Hematopoietic multipotent progenitor cell treated with erythropoietin and hydrocortisone succinate and interleukin-3 and kit ligand, for 8 days (in vitro differentiated cells): Measurements from ENCODE around the gene WDFY1.
"Not testable (repeated sequence)": the region's sequence is repeated elsewhere in the genome, so short reads cannot be mapped to it uniquely, and the experiment has no call there.

ENCODE experiments used
- DNase-seq: peaks from one replicate; pipeline ENCODE4 v3.0.0-alpha.2; 2015

Gene WDFY1

DNA sequence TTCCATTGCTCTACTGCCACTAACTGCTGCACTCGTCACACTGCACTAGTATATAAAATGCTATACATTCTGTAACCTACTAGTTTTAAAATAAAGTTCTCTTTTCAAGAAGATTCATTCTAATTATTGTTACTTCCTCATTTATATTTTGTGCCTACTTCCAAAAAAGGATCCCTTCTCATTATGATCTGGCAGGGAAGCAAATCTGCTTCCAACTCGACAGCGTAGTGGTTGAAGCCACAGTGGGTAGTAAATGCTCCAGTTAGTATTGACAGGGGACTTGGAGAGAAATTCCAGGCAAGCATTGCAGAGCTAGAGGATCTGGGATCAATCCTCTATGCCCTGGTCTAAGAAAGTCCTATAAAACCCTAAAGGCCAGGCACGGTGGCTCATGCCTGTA lies 54.4 kb downstream of the WDFY1 start:
- DNase-seq: no peak

DNA sequence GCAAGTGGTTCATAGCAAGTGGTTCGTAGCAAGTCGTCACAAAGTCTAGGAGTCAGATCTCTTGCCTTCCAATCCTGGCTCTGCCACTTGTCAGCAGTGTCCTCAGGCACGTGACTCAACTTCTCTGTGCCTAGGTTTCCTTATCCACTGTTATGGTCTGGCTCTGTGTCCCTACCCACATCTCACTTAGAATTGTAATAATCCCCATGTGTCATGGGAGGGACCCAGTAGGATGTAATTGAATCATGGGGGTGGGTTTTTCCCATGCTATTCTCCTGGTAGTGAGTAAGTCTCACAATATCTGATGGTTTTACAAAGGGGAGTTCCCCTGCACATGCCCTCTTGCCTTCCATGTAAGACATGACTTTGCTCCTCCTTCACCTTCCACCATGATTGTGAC lies 55.9 kb downstream of the WDFY1 start:
- DNase-seq: no peak

DNA sequence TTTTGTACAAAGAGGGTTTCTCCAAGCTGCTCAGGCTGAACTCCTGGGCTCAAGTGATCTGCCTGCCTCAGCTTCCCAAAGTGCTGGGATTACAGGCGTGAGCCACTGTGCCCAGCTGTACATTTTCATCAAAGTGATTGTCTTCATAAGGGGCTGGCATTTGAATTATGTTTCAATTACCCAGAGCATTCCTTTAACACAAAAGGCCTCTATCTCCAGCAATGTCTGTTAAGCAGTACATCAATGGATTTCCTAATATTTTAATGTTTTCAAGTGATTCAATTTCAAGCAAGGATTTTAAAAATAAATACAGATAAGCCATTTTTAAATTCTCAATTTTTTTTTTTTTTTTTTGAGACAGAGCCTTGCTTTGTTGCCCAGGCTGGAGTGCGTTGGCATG lies 56.9 kb downstream of the WDFY1 start:
- DNase-seq: no peak

DNA sequence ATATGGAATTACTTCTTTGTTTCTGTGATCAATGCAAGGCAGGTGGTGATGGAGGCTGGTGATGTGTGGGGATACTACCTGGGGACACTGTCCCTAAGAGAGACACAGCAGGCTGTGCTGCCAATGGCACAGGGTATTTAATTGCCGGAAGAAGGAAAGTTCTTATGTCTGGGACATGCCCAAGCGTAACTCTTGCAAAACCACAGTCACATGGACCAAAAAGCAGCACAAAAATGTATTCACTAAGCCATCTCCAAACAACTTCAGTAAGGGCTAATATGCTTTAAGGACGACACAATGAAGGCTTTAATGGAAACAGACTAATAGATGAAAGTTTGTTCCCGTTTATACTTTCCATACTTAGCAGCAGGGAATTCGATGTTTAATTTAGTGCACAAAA lies 58.0 kb downstream of the WDFY1 start:
- no peak for DNase-seq

DNA sequence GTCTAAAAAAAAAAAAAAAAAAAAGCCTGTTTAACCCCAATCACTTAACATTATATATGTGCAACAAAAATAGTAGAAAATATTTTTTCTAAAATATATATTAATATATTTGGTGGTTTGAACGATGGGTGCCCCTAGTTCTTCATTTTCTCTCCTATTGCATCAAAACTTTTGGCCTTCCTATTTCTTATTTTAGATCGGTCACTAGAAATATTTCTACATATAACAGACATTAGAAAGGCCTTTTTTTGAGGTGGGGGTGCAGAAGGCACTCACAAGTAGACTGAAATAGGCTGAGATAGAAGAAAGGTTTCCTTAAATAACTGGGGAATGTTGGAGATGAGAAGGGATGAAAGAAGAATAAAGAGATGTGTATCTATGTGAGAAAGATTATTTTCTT lies 58.4 kb downstream of the WDFY1 start:
- DNase-seq: no peak

DNA sequence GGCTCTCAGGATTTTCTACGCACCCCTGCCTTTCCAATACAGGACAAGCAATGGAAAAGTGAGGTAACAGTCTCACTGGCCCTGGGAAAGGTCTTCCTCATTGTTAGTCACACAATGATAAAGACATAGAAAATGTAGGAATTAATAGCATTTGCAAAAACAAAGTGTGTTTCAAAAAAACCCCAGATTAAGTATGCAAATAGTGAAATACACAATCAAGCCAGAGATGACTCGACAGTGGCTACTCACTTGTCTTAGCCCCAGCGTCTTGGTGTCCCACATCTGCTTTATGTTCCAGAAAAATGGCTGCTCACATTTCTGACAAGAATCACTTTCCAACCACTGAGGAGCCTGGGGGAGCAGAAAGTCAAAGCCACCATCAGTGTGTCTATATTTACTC lies 60.7 kb downstream of the WDFY1 start:
- DNase-seq: no peak

DNA sequence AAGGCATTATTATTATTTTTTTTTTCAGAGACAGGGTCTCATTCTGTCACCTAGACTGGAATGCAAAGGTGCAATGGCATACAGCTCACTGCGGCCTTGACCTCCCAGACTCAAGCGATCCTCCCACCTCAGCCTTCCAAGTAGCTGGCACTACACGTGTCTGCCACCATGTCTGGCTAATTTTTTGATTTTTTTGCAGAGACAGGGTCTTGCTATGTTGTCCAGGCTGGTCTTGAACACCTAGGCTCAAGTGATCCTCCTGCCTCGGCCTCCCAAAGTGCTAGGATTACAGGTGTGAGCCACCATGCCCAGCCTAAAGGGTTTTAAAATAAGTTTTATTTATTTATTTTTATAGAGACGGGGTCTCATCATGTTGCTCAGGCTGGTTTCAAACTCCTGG lies 62.4 kb downstream of the WDFY1 start:
- DNase-seq: no peak

DNA sequence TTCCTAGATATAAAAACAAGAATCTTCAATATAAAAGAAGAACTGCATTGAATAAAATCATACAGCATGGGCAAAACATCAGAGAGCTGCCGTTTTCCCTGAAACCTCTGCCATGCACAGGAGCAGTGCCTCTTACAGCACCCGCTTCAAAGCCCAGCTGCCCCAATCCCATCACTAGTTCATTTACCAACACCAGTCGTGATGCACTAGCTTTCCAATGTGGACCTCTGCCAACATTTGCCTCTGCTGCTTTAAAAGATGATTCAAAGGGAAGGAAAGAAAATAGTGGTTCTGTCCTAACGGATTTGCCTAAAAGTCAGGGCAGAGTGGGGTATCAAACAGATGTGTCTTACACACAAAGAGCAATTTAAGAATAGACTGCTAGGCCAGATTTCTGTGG lies 64.3 kb downstream of the WDFY1 start:
- DNase-seq: no peak

DNA sequence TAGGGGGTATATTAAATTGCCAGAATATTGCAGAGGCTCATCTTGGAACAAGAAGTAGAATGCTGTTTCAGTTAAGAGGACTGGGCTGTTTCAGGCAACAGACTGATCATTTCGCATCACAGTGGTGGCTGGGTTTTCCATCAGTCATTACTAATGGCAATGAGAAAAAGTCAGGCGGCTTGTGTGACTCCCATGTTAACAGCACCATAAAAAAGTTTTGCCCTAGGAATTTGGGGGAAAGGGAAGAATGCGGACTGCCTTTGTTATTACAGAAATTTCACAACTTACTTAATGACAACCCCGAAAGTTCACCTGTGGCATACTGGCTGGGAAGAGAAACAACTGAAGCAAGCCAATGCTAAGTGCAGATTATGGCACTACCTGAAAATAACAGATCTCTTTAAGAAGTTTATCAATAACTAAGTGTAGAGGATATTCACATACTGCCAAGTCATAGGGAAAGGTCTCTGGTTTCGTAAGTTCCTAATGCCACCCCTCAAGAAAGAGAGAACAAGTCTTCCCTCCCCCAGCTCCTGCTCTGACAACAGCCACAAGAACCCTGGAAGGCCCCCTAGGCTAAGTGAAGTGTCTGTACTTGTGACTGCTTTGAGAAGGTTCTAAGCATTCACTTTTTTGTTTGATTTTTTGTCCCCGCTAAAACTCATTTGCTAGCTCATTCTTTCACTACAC lies 67.3 kb downstream of the WDFY1 start:
- no peak for DNase-seq

DNA sequence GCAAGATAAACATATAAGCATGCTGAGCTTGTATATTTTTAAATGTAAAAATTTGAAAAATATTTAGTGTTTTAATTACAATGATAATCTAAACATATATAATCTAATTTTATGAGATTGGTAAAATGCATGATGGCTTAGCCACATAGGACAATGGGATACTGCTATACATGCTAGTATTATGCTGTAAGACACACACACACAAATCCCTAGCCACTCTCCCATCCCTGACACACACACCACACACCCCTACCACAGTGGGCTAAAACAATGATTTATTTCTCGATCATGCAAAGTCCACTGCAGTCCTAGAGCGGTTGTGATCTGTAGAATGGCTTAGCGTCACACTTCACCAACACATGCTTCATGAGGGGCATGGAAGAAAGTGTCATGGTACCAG lies 71.5 kb downstream of the WDFY1 start:
- no peak for DNase-seq

DNA sequence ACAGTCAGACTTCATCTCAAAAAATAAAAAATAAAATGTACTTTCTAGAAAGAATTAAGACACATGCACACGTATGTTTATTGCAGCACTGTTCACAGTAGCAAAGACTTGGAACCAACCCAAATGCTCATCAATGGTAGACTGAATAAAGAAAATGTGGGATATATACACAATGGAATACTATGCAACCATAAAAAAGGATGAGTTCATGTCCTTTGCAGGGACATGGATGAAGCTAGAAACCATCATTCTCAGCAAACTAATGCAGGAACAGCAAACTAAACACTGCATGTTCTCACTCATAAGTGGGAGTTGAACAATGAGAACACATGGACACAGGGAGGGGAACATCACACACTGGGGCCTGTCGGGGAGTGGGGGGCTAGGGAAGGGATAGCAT lies 72.4 kb downstream of the WDFY1 start:
- not testable (repeated sequence) for DNase-seq

DNA sequence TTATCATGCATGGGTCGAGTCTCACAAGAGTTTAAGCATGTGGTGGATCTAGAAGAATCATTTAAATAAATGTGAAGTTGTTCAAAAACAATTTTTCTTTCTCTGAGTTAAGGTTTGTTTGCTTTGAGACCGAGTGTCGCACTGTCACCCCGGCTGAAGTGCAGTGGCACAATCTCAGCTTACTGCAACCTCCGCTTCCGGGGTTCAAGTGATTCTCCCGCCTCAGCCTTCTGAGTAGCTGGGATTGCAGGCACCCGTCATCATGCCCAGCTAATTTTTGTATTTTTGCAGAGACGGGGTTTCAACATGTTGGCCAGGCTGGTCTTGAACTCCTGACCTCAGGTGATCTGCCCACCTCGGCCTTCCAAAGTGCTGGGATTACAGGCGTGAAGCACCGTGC lies 73.5 kb downstream of the WDFY1 start:
- not testable (repeated sequence) for DNase-seq

DNA sequence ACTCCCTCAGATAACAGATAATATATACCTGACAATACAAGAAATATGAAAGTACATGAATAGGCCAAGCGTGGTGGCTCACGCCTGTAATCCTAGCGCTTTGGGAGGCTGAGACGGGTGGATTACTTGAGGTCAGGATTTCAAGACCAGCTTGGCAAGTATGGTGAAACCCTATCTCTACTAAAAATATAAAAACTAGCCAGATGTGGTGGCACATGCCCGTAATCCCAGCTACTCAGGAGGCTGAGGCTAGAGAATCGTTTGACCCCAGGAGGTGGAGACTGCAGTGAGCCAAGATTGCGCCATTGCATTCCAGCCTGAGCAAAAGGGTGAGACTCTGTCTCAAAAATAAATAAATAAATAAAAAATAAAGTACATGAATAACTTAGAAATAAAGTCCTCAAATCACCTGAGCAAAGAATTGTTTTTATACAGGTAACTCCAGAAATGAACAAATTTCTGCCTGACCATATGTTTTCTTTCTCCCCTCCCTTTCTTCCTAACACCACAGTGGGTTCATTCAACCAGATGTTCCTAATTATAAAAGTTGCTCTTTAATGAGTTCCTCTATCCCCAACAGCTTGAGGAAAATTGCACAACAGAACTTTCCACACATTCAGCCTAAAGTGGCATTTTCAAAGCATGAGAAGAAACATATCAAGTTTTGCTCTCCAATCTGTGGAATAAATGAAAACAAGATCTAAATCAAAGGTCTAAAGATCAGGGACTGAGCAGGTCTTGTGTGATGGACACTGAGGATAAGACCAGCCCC lies 74.1 kb downstream of the WDFY1 start:
- DNase-seq: no peak

DNA sequence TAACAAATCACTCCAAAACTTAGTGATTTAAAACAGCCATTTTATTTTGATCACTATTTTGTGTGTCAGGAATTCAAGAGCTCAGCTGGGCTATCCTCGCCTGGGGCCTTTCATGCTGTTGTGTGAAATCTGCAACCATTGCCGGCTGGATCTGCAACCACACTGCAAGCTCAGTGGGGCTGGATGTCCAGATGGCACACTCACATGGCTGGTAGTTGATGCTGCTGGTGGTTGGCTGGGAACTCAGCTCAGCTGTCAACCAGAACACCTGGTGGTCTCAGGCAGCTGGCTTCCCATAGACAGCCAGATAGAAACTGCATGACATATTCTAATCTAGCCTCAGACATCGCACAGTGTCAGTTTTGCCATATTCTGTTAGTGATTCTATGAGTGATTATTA lies 77.1 kb downstream of the WDFY1 start:
- no peak for DNase-seq

DNA sequence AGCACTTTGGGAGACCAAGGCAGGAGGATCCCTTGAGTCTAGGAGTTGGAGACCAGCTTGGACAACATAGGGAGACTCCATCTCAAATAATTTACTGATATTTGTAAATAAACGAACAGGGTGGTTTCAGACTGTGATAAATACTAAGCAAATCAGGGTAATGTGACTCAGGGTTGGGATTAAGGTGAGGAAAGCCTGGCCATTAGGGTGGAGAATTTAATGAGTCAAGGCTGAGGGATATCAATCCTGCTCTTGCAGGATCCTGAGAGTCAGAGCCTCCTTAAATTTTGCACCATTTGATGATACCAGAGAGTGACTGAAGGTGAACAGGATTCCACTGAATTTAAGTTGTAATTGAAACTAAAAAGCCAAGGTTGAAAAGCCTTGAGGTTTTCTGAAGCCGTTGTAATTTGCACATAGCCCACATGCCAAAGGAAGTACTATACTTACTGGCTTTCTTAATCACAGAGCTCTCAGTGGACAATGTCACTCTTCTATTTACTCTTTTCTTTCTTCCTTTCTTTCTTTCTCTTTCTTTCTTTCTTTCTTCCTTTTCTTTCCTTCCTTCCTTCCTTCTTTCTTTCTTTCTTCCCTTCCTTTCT lies 79.1 kb downstream of the WDFY1 start:
- DNase-seq: no peak

DNA sequence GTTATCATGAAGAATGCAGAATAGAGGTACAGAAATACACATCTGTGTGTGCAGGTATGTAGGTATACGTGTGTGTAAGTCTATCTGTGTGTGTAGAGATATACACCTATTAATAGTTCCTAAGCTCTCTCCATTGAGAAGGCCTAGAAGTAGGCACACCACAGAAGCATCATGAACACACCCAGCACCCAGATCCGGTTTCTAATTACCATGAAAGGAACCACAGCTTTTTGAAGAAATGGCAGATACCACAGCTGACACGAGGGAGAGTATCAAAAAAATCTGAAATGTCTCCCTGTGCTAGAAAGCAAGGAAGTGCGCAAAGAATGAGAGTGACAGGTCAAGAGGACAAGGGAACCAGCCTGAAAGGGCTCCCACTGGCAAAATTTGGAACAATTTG lies 80.0 kb downstream of the WDFY1 start:
- DNase-seq: no peak

DNA sequence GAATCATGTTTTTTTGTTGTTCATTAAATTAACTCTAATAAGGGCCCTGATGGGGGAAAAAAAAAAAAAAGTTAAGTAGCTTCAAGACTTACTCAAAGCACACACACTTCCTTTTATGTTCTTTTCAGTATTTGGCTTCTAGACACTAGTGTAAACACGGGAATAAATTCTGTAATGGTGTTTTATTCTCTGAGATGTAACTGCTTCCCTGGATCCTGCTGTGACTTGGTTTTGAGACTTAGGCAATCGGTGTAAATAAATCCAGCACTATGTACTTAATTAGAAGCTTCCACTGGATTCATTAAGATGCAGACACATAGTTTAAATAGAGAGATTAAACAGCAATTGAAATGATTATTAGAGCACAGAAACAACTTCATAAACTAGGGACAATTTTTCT lies 81.6 kb downstream of the WDFY1 start:
- no peak for DNase-seq

DNA sequence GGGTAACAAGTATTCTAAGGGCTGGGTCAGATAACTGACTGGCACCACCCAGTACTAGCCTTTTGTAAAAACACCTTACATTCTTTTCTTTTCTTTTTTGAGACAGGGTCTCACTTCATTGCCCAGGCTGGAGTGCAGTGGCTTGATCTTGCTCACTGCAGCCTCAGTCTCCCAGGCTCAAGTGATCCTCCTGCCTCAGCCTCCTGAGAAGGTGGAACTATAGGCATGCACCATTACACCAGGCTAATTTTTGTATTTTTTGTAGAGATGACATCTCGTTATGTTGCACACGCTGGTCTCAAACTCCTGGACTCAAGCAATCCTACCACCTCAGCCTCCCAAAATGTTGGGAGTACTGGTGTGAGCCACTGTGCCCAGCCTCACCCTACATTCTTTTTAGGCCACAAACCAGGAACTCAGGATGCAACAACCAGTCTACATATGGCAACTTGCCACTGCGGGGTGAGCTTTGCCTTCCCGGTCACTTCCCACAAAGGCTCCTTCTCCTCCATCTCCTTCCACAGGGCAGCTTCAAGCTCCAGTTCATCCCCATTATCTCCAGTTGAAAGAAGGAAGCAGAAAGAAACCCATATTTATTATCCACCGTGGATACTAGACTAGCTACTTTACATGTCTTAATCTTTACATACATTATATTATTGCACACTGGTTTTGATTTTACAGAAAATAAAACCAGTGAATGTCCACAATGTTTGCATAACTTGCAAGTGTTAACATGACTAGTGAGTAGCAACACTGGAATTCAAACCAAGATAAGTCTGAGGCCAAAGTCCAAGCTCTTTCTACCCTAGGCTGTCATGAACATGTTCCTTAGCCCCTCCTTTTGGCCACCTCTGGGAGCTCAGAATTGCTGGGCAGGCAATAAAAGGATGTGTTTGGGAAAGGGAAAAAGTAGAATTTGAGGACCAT lies 84.1 kb downstream of the WDFY1 start:
- no peak for DNase-seq

DNA sequence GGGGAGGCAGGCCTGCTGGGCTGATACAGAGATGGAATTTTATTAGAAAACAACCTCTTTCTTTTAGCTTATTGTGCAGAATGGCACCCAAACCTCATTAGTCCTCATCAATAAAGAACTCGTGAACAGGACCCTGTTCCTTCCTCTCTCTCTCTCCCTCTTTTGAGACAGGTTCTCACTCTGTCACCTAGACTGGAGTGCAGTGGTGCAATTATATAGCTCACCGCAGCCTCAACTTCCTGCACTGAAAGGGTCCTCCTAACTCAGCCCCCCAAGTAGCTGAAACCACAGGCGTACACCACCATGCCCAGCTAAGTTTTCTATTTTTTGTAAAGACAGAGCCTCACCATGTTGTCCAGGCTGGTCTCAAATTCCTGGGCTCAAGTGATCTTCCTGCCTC lies 86.1 kb downstream of the WDFY1 start:
- DNase-seq: no peak

DNA sequence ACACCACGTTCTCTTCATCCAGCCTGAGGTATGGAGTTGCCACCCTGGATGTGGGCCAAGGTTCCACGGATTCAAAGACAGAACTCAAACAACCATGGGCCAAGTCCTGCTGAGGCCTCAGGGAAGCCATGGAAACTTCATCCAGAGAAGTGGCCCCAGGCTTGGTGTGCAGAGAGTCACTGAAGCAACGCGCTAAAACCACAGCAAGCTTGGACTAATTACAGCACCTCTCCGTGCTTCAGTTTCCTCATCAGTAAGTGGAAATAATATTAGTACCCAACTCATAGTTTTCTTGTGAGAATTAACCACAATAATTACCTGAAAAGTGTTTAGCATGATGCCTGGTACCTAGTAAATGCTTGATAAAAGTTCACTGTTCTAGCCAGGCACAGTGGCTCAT lies 88.6 kb downstream of the WDFY1 start:
- DNase-seq: no peak

DNA sequence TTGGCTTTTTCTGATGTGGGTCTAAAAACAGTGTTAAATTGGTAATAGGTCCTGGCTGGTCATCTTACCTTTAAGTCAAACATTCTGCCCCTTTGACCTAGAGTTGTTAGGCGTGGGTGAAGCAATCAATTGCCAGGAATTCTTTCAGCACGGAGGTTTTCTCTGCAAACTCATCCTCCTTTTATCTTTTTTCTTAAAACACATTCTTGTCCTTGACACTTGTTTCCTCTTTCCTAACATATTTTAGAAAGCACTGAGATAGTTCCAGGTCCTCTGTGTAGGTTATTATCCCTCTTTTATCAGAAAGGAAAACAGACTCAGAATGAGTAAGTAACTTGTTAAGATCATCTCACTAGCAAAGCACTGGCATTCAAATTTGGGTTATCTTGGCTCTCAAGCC lies 89.1 kb downstream of the WDFY1 start:
- no peak for DNase-seq

DNA sequence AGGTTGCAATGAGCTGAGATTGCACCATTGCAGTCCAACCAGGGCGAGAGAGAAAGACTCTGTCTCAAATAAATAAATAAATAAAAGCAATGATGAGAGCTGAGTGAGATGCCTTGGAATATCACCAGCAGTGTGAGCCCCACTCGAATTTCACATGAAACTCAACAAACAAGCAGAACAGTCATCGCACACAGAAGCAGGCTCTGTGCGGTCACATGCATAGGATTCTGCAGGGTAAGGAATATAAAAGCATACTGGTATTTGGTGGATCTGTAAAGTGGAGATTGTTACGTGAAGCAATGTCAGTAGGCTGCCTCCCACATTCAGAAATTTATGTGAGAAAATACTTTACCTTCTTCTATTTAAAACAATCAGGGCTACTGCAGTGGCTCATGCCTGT lies 89.7 kb downstream of the WDFY1 start:
- DNase-seq: no peak

DNA sequence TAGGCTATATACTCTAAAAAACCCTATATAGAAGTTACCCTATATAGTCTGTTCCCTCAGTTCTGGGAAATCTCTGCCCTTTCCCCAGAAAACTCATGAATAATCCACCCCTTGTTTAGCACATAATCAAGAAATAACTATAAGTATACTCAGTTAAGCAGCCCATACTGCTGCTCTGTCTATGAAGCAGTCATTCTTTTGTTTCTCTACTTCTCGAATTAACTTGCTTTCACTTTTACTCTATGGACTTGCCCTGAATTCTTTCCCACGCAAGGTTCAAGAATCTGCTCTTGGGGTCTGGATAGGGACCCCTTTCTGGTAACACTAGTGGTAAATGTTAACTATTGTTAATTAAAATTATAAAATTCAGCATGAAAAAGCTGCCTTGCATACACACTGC lies 90.4 kb downstream of the WDFY1 start:
- no peak for DNase-seq
